HepG2 (cell line): ENCODE results near the gene HACD2. TPM values are rescaled to one million over a fixed set of nuclear protein-coding genes. Genes with fewer than 3 reads are reported as not detected.
A peak's percentile ranks its signal among the peaks of the same experiment; 100 is the strongest.

Experiments
- ATAC-seq: fragments of 200-7000 bp; cut with Tn5 transposase; 3 replicates; pipeline ENCODE4 v1.9.1; 2020; ENCODE audit warnings: mild to moderate bottlenecking, moderate library complexity
- BruUV-seq: library from RNA; stranded (reverse); fragments of 400-500 nt; replicated peaks from 2 replicates; lab custom pipeline; 2021; lab: Mats Ljungman, UMichigan
- CTCF ChIA-PET: fragments of 300-600 bp; formaldehyde crosslinking; extraction: SDS; loops from one replicate; lab custom pipeline; 2021; ENCODE audit warnings: low total read pairs, inconsistent platforms, low intra/inter-chr PET ratio; lab: Yijun Ruan, JAX
- POLR2A ChIA-PET: fragments of 350-600 bp; sonication (Branson Sonifier 250); formaldehyde crosslinking; loops from one replicate; lab custom pipeline; 2020; ENCODE audit warnings: antibody characterized with exemption, inconsistent platforms; lab: Yijun Ruan, JAX
- DNase-seq: peaks from one replicate; pipeline ENCODE4 v3.0.0-alpha.2; 2015; ENCODE audit warnings: low spot score
- FAIRE-seq: peaks from 3 replicates; lab custom pipeline; 2011; peaks lifted over from hg19 to GRCh38; lab: Jason Lieb, UNC
- H2AFZ ChIP-seq: one replicate; pipeline ENCODE4 v1.6.1; 2011; ENCODE audit warnings: low read length, inconsistent platforms
- H3K27ac ChIP-seq: fragments of 300-600 bp; 3 replicates; pipeline ENCODE4 v1.8.0; 2011; ENCODE audit warnings: mixed run types, mild to moderate bottlenecking, mixed read lengths, low read length, inconsistent platforms; ENCODE audit not compliant: insufficient read depth; ENCODE audit errors: extremely low read length
- H3K27me3 ChIP-seq, 2 experiments: fragments of 200-600 bp in 1 of 2; 2 replicates in 1 of 2; 3 replicates in 1 of 2; pipeline versions ENCODE4 v1.6.0 to v1.8.0; 2011; ENCODE audit warnings: low read length in 2 of 2, mild to moderate bottlenecking in 2 of 2, moderate library complexity in 2 of 2, inconsistent platforms in 1 of 2; ENCODE audit not compliant: insufficient read depth in 2 of 2, control insufficient read depth in 1 of 2
- H3K36me3 ChIP-seq, 2 experiments: fragments of 200-600 bp in 1 of 2; replicated peaks in 1 of 2; 2 replicates in 1 of 2; 3 replicates in 1 of 2; pipeline versions ENCODE4 v1.5.1 to v1.8.0; 2011; ENCODE audit warnings: low read length in 2 of 2, inconsistent platforms in 1 of 2; ENCODE audit not compliant: insufficient read depth in 2 of 2, control insufficient read depth in 1 of 2
- H3K4me1 ChIP-seq: 2 replicates; pipeline ENCODE4 v1.5.1; 2012; ENCODE audit warnings: low read length, inconsistent platforms; ENCODE audit not compliant: insufficient read depth
- H3K4me2 ChIP-seq: 2 replicates; pipeline ENCODE4 v1.6.0; 2011; ENCODE audit warnings: low read depth, low read length, inconsistent platforms
- H3K4me3 ChIP-seq, 3 experiments: fragments of 200-600 bp in 1 of 3; sonication (generic), shearing (Covaris generic) in 1 of 3; replicated peaks in 1 of 3; 2 replicates each; pipeline ENCODE4 v1.5.1; 2011 to 2016; ENCODE audit warnings: low read length in 3 of 3, inconsistent platforms in 2 of 3, low read depth in 2 of 3, mild to moderate bottlenecking in 2 of 3, control low read depth in 1 of 3, mixed read lengths in 1 of 3; ENCODE audit not compliant: insufficient read depth in 1 of 3
- H3K79me2 ChIP-seq: one replicate; pipeline ENCODE4 v1.6.1; 2011; ENCODE audit warnings: low read length, inconsistent platforms; ENCODE audit not compliant: insufficient read depth
- H3K9ac ChIP-seq: 2 replicates; pipeline ENCODE4 v1.6.0; 2011; ENCODE audit warnings: mild to moderate bottlenecking, low read depth, low read length, inconsistent platforms; ENCODE audit not compliant: insufficient read depth
- H3K9me3 ChIP-seq: 2 replicates; pipeline ENCODE4 v1.5.1; 2012; ENCODE audit warnings: mild to moderate bottlenecking, low read length
- H4K20me1 ChIP-seq: 2 replicates; pipeline ENCODE4 v1.6.0; 2011; ENCODE audit warnings: inconsistent platforms, mild to moderate bottlenecking, low read length, moderate library complexity; ENCODE audit not compliant: insufficient read depth
- PRDM10 ChIP-seq: sonication (generic); formaldehyde crosslinking; IDR thresholded peaks from 2 replicates; pipeline ENCODE4 v1.4.0; 2020; ENCODE audit warnings: low read depth, missing genetic modification reagents
- RBAK ChIP-seq: sonication (generic); formaldehyde crosslinking; IDR thresholded peaks from 2 replicates; pipeline ENCODE4 v1.5.1; 2020; ENCODE audit warnings: mild to moderate bottlenecking, missing genetic modification reagents
- SOX6 ChIP-seq, 2 experiments: fragments of 450-650 bp in 1 of 2; sonication (generic) in 1 of 2; formaldehyde crosslinking in 1 of 2; IDR thresholded peaks; 2 replicates each; pipeline versions ENCODE4 v1.4.0 to v1.6.1; 2017 to 2020; ENCODE audit warnings: antibody characterized with exemption in 1 of 2, mild to moderate bottlenecking in 1 of 2, missing genetic modification reagents in 1 of 2
- WGBS: methylation state at CpG from one replicate; pipeline ENCODE4 v1.1.6; 2017; ENCODE audit warnings: low lambda C conversion rate; 5-methylcytosine and 5-hydroxymethylcytosine counted together
- in situ Hi-C: cut with HindIII; loops from 2 replicates; pipeline ENCODE4 v1.10.0; 2017; ENCODE audit warnings: low pct_unique_long_range_greater_than_20kb; ENCODE audit not compliant: extremely low pct_ligation_motif_present
- intact Hi-C: fragments of 100-400 bp; cut with micrococcal nuclease; formaldehyde crosslinking; loops from one replicate; pipeline ENCODE4 v1.10.0; 2022; ENCODE audit not compliant: unreplicated experiment
- polyA plus RNA-seq, 8 experiments: library from polyadenylated mRNA; depleted of rRNA in 3 of 8; stranded (reverse) in 7 of 8; unstranded in 1 of 8; fragments of >200 nt; fragmentation: Illumina TruSeq in 4 of 8; extraction: Trizol in 4 of 8; gene quantifications; 2 replicates each; pipeline versions ENCODE4 v1.2.1 to v1.2.3, GENCODE V29; 2011 to 2016; ENCODE audit warnings: low read depth in 4 of 8, missing spikeins in 1 of 8, mixed read lengths in 1 of 8; ENCODE audit not compliant: insufficient read depth in 1 of 8
- total RNA-seq, 5 experiments: library from RNA; depleted of rRNA; stranded (reverse); fragments of >200 nt; fragmentation: Illumina TruSeq; extraction: Trizol; gene quantifications; 2 replicates each; pipeline ENCODE4 v1.2.3, GENCODE V29; 2016; ENCODE audit warnings: low read depth in 1 of 5

Gene HACD2
- total and polyA plus RNA-seq, 2 of the 13 experiments (the other 11 are each of a cell fraction or from before 2014, with no cell fraction given): 47.0 to 50.4 TPM

GRCh38 chr3:123634149-123635051, 49.5 kb upstream of the HACD2 start (continued):
- peak; percentile 50; the same call in 1 of the 2 replicates for TF ChIP-seq PRDM10 (CRISPR knock-in tag)

GRCh38 chr3:123633530-123633929, 48.7 kb upstream of the HACD2 start:
- BruUV-seq: no TSS peak
- Histone ChIP-seq H3K9me3 (no peaks in the 10 kb centered on the region), H4K20me1 (no peaks in the 10 kb centered on the region), H2AFZ (no peak overlapping the region), H3K79me2 (no peaks in the 10 kb centered on the region), H3K27me3 (no peaks in the 10 kb centered on the region), H3K27ac (no peak overlapping the region), H3K4me3 (no peak overlapping the region), H3K4me1 (peaks cover 40% of the 10 kb centered on the region), H3K4me2 (no peak overlapping the region), H3K36me3 (peaks cover 6 to 24% of the 10 kb centered on the region in 2 experiments; a peak in 4 of 5 replicates), H3K9ac (no peak overlapping the region)
- peak; percentile 9; the same call in 2 of the 3 replicates for ATAC-seq
- peak; percentile 44 for FAIRE-seq
- TF ChIP-seq SOX6 (IDR thresholded peaks at IDR 0.05) (no peak), SOX6 (CRISPR knock-in tag; IDR thresholded peaks at IDR 0.05) (peak; percentile 27; the same call in 1 of the 2 replicates), RBAK (CRISPR knock-in tag) (no peak)
- ChIA-PET POLR2A (interaction anchor here (1.6 to 2.0 kb wide), 2 partner anchors 15 to 28 kb away, joined by 3 to 9 read pairs; no protein-coding TSS in a partner anchor), CTCF (no interaction called here)
- WGBS: 100% methylated on average over 2 of the region's 2 CpGs
- DNase-seq: peak; percentile 37
- intact Hi-C loops: no loop called here
- in situ Hi-C loops: no loop called here
